Panc1 (cell line): Measurements from ENCODE around the gene TRIOBP. TPM values are rescaled to one million over a fixed set of nuclear protein-coding genes. Genes with fewer than 3 reads are reported as not detected.

Experiments
- ATAC-seq: fragments of 200-7000 bp; cut with Tn5 transposase; 2 replicates; pipeline ENCODE4 v1.9.1; 2020; ENCODE audit warnings: mild to moderate bottlenecking, moderate library complexity
- BruUV-seq: library from RNA; stranded (reverse); fragments of 400-500 nt; replicated peaks from 2 replicates; lab custom pipeline; 2021; lab: Mats Ljungman, UMichigan
- CTCF ChIA-PET: fragments of 300-600 bp; sonication (Branson Sonifier 250); formaldehyde crosslinking; loops from one replicate; lab custom pipeline; 2022; ENCODE audit warnings: antibody characterized with exemption; lab: Charles Lee
- POLR2A ChIA-PET: fragments of 300-600 bp; sonication (Branson Sonifier 250); formaldehyde crosslinking; loops from one replicate; lab custom pipeline; 2022; ENCODE audit warnings: antibody characterized with exemption; lab: Charles Lee
- DNase-seq: peaks from one replicate; pipeline ENCODE4 v3.0.0-alpha.2; 2010; ENCODE audit warnings: low read depth, low spot score
- H3K27ac ChIP-seq: 2 replicates; pipeline ENCODE4 v1.5.1; 2011; ENCODE audit warnings: mild to moderate bottlenecking, low read length, inconsistent platforms
- H3K27me3 ChIP-seq: fragments of 200-500 bp; sonication (Bioruptor generic); 2 replicates; pipeline ENCODE4 v1.6.0; 2014; ENCODE audit warnings: low read length, inconsistent platforms; ENCODE audit not compliant: control insufficient read depth, insufficient read depth
- H3K36me3 ChIP-seq: fragments of 200-500 bp; sonication (Bioruptor generic); 2 replicates; pipeline ENCODE4 v1.5.1; 2014; ENCODE audit warnings: inconsistent platforms, mild to moderate bottlenecking, low read length, moderate library complexity; ENCODE audit not compliant: control insufficient read depth, insufficient read depth
- H3K4me1 ChIP-seq: 2 replicates; pipeline ENCODE4 v1.5.1; 2011; ENCODE audit warnings: inconsistent platforms, mild to moderate bottlenecking, low read length, moderate library complexity; ENCODE audit not compliant: control insufficient read depth, insufficient read depth
- H3K4me3 ChIP-seq, 2 experiments: 2 replicates each; pipeline ENCODE4 v1.5.1; 2011 to 2012; ENCODE audit warnings: low read depth in 2 of 2, low read length in 2 of 2, mild to moderate bottlenecking in 2 of 2, inconsistent platforms in 1 of 2, moderate library complexity in 1 of 2
- H3K9me3 ChIP-seq: fragments of 200-500 bp; sonication (Bioruptor generic); 2 replicates; pipeline ENCODE4 v1.5.1; 2014; ENCODE audit warnings: low read depth, mild to moderate bottlenecking, inconsistent platforms, low read length, moderate library complexity; ENCODE audit not compliant: control insufficient read depth, insufficient read depth
- POLR2AphosphoS5 ChIP-seq: IDR thresholded peaks from 2 replicates; pipeline ENCODE4 v1.6.1; 2012; ENCODE audit warnings: mild to moderate bottlenecking, low read depth, low read length, moderate library complexity
- SIN3A ChIP-seq: IDR thresholded peaks from 2 replicates; pipeline ENCODE4 v1.6.1; 2012; ENCODE audit warnings: low read depth, mild to moderate bottlenecking, low read length, moderate library complexity, borderline replicate concordance; ENCODE audit not compliant: insufficient read depth
- TCF7L2 ChIP-seq: IDR thresholded peaks from 2 replicates; pipeline ENCODE4 v1.6.1; 2011; ENCODE audit warnings: mild to moderate bottlenecking, low read depth, low read length, inconsistent platforms
- in situ Hi-C: cut with HindIII; loops from 2 replicates; pipeline ENCODE4 v1.10.0; 2016; ENCODE audit warnings: low sequenced_read_pairs, low pct_unique_long_range_greater_than_20kb
- intact Hi-C: fragments of 100-400 bp; cut with micrococcal nuclease; formaldehyde crosslinking; loops from one replicate; pipeline ENCODE4 v1.10.0; 2022; ENCODE audit not compliant: unreplicated experiment
- total RNA-seq: library from RNA; stranded (reverse); gene quantifications from one replicate; pipeline ENCODE4 v1.2.1, GENCODE V29; 2021; ENCODE audit not compliant: unreplicated experiment
- TF ChIP-seq, protein P1 (sequence below), 2 experiments: IDR thresholded peaks; 2 replicates each; pipeline ENCODE4 v1.6.1; 2011 to 2012; ENCODE audit warnings: low read depth in 2 of 2, control low read depth in 1 of 2, low read length in 1 of 2, mild to moderate bottlenecking in 1 of 2, moderate library complexity in 1 of 2; ENCODE audit not compliant: insufficient read depth in 1 of 2
- TF ChIP-seq, protein P2 (sequence below): fragments of 450-650 bp; IDR thresholded peaks from 2 replicates; pipeline ENCODE4 v1.5.1; 2017; ENCODE audit warnings: mild to moderate bottlenecking

TRIOBP gene
- total RNA-seq, 1 experiment from 2014 or later = 50.5 TPM

DNA sequence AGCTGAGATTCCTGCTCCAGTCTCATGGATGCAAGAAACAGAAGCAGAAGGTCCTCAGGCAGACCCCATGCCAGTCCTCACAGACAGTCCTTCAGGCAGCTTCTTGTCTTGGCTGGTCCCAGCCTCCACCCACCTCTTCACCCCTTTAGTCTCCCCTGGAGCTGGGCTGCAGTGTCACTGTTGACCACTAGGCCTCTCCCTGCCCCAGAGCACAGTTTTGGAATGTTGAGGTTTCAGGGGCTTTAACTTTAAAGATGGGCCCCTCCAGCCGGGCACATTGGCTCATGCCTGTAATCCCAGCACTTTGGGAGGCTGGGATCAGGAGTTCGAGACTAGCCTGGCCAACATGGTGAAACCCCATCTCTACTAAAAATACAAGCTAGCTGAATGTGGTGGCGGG is 71.4 kb downstream of the TRIOBP start:
- H3K27me3 ChIP-seq = no peaks in the 10 kb centered on the region
- CTCF ChIA-PET = interaction anchor here (0.6 to 1.5 kb wide), 3 partner anchors 11 to 37 kb away, joined by 4 to 5 read pairs (median 4); a partner anchor contains a TSS
- H3K4me3 ChIP-seq = no peak overlapping the region
- no peaks in the 10 kb centered on the region for H3K4me1 ChIP-seq
- H3K9me3 ChIP-seq = no peaks in the 10 kb centered on the region
- no peak for TF ChIP-seq SIN3A
- no peak for TF ChIP-seq TCF7L2
- TF ChIP-seq, protein P1, sequence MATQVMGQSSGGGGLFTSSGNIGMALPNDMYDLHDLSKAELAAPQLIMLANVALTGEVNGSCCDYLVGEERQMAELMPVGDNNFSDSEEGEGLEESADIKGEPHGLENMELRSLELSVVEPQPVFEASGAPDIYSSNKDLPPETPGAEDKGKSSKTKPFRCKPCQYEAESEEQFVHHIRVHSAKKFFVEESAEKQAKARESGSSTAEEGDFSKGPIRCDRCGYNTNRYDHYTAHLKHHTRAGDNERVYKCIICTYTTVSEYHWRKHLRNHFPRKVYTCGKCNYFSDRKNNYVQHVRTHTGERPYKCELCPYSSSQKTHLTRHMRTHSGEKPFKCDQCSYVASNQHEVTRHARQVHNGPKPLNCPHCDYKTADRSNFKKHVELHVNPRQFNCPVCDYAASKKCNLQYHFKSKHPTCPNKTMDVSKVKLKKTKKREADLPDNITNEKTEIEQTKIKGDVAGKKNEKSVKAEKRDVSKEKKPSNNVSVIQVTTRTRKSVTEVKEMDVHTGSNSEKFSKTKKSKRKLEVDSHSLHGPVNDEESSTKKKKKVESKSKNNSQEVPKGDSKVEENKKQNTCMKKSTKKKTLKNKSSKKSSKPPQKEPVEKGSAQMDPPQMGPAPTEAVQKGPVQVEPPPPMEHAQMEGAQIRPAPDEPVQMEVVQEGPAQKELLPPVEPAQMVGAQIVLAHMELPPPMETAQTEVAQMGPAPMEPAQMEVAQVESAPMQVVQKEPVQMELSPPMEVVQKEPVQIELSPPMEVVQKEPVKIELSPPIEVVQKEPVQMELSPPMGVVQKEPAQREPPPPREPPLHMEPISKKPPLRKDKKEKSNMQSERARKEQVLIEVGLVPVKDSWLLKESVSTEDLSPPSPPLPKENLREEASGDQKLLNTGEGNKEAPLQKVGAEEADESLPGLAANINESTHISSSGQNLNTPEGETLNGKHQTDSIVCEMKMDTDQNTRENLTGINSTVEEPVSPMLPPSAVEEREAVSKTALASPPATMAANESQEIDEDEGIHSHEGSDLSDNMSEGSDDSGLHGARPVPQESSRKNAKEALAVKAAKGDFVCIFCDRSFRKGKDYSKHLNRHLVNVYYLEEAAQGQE (IDR thresholded peaks at IDR 0.05; ENCODE audit: insufficient read depth in 1 of 2, low read depth in 2 of 2, low read length in 1 of 2) = no peak
- no peak for TF ChIP-seq POLR2AphosphoS5
- TF ChIP-seq, protein P2, sequence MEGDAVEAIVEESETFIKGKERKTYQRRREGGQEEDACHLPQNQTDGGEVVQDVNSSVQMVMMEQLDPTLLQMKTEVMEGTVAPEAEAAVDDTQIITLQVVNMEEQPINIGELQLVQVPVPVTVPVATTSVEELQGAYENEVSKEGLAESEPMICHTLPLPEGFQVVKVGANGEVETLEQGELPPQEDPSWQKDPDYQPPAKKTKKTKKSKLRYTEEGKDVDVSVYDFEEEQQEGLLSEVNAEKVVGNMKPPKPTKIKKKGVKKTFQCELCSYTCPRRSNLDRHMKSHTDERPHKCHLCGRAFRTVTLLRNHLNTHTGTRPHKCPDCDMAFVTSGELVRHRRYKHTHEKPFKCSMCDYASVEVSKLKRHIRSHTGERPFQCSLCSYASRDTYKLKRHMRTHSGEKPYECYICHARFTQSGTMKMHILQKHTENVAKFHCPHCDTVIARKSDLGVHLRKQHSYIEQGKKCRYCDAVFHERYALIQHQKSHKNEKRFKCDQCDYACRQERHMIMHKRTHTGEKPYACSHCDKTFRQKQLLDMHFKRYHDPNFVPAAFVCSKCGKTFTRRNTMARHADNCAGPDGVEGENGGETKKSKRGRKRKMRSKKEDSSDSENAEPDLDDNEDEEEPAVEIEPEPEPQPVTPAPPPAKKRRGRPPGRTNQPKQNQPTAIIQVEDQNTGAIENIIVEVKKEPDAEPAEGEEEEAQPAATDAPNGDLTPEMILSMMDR = no peak
- no TSS peak for BruUV-seq
- in situ Hi-C loops = no loop called here
- DNase-seq (no peak), ATAC-seq (no peak)
- H3K27ac ChIP-seq = no peak overlapping the region
- intact Hi-C loops = no loop called here
- no peaks in the 10 kb centered on the region for H3K36me3 ChIP-seq
- POLR2A ChIA-PET = no interaction called here

DNA sequence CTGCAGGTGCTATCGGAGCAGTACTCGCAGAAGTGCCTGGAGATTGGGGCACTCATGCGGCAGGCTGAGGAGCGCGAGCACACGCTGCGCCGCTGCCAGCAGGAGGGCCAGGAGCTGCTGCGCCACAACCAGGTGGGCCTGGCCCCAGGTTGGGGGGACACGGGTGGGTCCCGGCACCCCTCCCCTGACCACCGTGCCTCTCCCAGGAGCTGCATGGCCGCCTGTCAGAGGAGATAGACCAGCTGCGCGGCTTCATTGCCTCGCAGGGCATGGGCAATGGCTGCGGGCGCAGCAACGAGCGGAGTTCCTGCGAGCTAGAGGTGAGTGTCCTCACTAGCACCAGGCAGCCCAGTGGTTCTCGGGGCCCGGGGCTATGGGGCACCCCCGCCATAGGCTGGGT is 72.2 kb downstream of the TRIOBP start:
- no peak for DNase-seq
- ChIA-PET CTCF (interaction anchor here (0.5 to 1.5 kb wide), 5 partner anchors 8 to 516 kb away, joined by 3 to 9 read pairs (median 4); a partner anchor contains a TSS), POLR2A (no interaction called here)
- intact Hi-C loops = no loop called here
- TF ChIP-seq TCF7L2 = no peak
- TF ChIP-seq, protein P2 = no peak
- no peak for TF ChIP-seq POLR2AphosphoS5
- no peak for TF ChIP-seq SIN3A
- TF ChIP-seq, protein P1 (IDR thresholded peaks at IDR 0.05; ENCODE audit: insufficient read depth in 1 of 2, low read depth in 2 of 2, low read length in 1 of 2) = no peak
- BruUV-seq = no TSS peak
- Histone ChIP-seq H3K9me3 (no peaks in the 10 kb centered on the region), H3K36me3 (no peaks in the 10 kb centered on the region), H3K27me3 (no peaks in the 10 kb centered on the region), H3K4me3 (no peak overlapping the region), H3K4me1 (no peaks in the 10 kb centered on the region), H3K27ac (no peak overlapping the region)
- no peak for ATAC-seq
- in situ Hi-C loops = no loop called here
